OCI-LY1 (cell line): ENCODE data around the gene CMTR1.

Experiments
- EZH2 ChIP-seq: fragments of 200-600 bp; sonication (generic), shearing (Covaris generic); IDR thresholded peaks from 2 replicates; pipeline ENCODE4 v1.8.0; 2017; ENCODE audit warnings: borderline replicate concordance, mixed run types, mild to moderate bottlenecking, antibody characterized with exemption, low read length, moderate library complexity, mixed read lengths
- TF ChIP-seq, protein P1 (sequence below): fragments of 200-600 bp; sonication (generic), shearing (Covaris generic); IDR thresholded peaks from 2 replicates; pipeline ENCODE4 v1.5.1; 2017; ENCODE audit warnings: mild to moderate bottlenecking, antibody characterized with exemption, low read length, moderate library complexity, mixed read lengths

DNA sequence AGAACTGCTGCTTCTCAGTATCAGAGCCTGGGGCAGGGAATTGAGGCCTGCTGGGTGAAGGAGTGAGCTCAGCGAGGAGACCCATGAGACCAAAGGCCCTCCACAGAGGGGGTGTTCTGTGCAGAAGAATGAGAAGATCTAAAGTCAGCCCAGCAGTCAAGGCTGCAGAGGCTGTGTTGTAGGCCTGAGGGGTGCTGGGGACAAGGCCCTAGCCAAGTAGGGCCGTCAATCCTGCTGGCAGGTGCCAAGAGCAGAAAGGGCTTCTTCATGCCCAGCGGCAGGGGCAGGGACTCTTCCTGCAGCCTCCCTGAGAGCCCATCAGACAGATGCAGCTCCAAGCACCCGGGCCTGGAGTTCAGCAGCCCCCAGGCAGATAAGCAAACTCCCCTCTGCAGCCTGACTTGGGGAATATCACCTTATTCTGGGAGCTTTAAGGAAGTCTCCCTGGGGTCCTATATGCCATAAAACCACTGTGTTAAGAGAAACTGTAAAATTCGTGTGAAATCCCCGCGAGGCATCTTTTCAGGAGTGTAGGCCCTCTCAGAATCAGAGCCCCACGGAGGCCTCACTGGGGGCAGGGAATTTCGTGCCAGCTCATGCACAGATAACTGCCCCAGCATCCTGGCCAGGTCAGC lies 57.6 kb downstream of the CMTR1 start:
- TF ChIP-seq, protein P1, sequence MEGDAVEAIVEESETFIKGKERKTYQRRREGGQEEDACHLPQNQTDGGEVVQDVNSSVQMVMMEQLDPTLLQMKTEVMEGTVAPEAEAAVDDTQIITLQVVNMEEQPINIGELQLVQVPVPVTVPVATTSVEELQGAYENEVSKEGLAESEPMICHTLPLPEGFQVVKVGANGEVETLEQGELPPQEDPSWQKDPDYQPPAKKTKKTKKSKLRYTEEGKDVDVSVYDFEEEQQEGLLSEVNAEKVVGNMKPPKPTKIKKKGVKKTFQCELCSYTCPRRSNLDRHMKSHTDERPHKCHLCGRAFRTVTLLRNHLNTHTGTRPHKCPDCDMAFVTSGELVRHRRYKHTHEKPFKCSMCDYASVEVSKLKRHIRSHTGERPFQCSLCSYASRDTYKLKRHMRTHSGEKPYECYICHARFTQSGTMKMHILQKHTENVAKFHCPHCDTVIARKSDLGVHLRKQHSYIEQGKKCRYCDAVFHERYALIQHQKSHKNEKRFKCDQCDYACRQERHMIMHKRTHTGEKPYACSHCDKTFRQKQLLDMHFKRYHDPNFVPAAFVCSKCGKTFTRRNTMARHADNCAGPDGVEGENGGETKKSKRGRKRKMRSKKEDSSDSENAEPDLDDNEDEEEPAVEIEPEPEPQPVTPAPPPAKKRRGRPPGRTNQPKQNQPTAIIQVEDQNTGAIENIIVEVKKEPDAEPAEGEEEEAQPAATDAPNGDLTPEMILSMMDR = no peak
- TF ChIP-seq EZH2 = no peak
